ENCODE data around the gene TCEAL3.
"Not testable (repeated sequence)": the region's sequence is repeated elsewhere in the genome, so short reads cannot be mapped to it uniquely, and the experiment has no call there.

The TCEAL3 gene

GRCh38 chrX:103624111-103624510, 16.3 kb downstream of the TCEAL3 start:
- no peak for DNase-seq (ENCODE audit: low read depth in 2 of 2, low spot score in 1 of 2)

GRCh38 chrX:103626855-103627254, 19.1 kb downstream of the TCEAL3 start:
- no peak for DNase-seq (ENCODE audit: low read depth in 2 of 2, low spot score in 1 of 2)

DNA sequence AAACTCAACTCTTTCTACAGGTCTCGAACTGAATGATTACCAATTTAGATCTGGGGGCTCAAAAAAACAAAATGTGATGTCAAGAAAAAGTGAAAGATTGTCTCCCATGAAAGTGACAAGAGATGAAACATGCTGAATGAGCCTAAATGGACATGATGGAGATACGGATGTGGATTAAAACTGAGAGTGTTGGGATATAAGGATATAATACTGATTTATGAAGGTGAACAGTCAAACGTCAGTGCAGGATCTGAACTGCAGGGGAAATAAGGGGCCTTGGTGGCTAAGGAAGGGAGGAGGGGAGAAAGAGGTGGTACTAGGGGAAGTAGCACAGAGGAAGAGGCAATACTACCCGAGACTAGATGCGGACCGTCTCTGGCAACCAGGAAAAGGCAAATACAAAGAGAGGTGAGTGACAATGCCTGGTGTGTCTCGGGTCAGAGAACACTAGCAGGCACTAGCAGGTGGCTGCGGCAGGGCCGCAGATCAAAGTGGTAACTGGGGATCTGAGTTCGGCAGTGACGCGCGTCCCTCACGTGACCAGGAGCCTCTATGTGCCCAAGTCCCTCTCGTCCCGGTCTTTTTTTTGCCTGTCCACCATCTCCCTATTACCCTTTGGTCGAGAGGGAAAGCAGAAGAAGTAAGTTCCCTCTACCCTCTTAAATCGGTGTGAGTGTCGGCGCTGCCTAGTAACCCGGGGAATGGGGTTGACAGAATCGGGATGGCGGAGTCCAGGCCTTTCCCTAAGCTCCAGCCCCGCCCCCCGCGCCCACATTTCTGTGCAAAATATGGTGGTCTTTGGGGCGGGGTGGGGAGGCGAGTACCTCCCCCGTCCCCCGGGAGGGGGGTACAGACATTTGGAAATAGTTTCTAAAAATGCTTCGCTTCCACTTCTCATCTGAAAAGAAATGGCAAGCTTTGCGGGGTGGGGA, 20.9 kb downstream of the TCEAL3 start, which contains the start of gene TCEAL1:
TCEAL1 (plus strand) TSS at position 590 of the 932 bp plus-strand sequence. CDS start 942 bp downstream, outside the sequence.
- no peak for DNase-seq (ENCODE audit: low read depth in 2 of 2, low spot score in 1 of 2)

DNA sequence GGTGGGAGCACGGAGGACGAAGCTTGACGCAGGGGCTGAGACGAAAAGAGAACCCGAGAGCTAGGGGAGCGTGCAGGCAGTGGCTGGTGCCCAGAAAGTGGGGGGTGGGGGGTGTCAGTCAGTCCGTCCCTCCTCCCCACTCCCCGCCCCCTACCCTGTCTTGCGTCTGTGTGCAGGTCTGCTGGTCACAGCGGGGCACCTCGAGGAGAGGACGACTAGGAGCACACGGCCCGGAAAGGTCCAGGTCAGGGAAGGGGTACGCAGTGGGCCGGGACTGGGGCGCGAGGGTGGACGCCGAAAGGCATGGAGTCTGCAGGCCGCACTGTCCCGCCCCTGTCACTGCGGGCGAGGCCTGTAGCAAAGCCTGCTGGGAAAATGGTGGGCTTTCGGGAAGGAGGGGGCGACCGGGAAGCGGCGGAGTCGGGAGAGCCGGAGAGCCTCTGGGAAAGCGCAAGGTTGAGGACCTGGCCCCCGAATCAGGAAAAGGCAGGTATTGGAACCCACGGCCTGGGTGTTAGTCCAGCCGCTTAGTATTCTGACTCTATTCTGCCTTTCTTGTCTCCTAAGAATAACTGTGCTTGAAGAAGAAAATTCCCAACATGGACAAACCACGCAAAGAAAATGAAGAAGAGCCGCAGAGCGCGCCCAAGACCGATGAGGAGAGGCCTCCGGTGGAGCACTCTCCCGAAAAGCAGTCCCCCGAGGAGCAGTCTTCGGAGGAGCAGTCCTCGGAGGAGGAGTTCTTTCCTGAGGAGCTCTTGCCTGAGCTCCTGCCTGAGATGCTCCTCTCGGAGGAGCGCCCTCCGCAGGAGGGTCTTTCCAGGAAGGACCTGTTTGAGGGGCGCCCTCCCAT, 21.8 kb downstream of the TCEAL3 start:
- DNase-seq (ENCODE audit: low read depth in 2 of 2, low spot score in 1 of 2), result no peak

DNA sequence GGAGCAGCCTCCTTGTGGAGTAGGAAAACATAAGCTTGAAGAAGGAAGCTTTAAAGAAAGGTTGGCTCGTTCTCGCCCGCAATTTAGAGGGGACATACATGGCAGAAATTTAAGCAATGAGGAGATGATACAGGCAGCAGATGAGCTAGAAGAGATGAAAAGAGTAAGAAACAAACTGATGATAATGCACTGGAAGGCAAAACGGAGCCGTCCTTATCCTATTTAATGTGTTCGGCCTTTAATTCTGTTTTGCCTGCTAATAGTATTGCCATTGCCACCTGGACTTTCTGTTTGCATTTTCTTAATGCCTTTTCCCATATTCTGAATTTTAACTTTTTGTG, 22.4 kb downstream of the TCEAL3 start:
- no peak for DNase-seq (ENCODE audit: low read depth in 2 of 2, low spot score in 1 of 2)

DNA sequence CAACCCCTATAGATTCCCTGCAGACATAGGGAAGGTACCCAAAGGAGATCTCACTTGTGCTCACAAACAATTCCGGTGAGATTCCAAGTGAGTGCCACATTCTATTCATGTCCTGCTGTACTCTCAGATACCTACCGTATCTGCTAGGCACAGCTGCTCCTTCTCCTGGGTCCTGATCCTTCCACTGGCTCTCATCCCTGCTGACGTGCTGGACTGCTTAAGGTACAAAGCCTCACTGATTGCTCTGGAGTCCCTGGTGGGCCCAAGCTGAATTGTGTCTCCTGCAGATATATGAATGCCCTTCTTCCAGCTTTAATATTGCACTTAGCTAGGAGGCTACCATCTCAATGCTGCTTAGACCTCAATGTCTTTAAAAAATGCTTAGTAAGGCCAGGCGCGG, 23.4 kb downstream of the TCEAL3 start:
- no peak for DNase-seq (ENCODE audit: low read depth in 2 of 2, low spot score in 1 of 2)

DNA sequence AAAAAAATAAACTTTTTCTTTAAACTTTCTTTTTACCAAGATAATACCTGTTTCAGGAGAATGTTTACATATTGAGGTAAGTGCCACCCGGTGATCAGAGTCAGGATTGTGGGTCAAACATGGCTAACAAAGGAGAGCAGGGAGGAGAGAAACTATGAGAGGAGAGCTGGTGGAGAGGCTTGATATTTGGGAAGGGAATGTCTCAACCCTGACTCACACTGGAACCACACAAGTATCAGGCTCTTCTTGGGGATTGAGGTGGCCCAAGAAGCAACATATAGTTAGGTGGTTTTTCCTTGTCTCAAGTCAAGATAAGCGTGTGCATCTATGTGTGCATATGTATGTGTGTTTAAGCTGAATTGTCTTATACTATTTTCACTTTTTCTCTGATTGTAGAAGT, 27.7 kb downstream of the TCEAL3 start:
- DNase-seq (ENCODE audit: low read depth in 2 of 2, low spot score in 1 of 2), result no peak

DNA sequence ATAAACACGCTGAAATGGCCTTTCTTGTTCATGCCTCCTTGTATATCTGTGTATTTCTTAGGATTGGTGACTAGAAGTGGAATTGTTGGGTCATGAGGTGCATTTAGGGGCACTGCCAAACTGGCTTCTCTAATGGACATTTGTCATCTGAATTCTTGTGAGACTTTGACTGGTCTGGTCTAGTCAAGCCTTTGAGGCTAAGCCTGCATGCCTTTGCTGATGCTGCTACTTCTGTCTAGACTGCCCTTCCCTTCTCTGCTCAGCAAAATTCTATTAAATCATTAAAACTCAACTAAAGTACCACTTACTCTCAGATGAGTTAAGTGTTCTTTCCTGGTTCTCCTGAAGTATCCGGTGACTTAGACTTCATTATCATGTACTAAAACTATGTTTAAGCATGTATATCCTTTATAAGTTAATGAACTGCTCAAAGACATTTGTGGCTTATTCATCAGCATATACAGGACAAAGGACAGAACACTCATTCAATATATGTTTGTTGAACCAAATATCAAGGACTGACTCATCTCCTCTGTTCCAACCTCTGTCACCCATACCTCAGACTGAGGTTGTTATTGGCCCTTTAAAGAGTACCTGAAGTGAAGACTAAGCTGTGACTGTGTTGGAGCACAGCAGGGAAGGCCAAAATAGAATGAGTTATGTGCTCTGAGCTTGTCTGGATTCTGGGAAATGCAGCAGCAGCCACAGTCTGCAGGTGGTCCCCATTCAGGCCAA, 30.0 kb downstream of the TCEAL3 start:
- no peak for DNase-seq (ENCODE audit: low read depth in 2 of 2, low spot score in 1 of 2)

DNA sequence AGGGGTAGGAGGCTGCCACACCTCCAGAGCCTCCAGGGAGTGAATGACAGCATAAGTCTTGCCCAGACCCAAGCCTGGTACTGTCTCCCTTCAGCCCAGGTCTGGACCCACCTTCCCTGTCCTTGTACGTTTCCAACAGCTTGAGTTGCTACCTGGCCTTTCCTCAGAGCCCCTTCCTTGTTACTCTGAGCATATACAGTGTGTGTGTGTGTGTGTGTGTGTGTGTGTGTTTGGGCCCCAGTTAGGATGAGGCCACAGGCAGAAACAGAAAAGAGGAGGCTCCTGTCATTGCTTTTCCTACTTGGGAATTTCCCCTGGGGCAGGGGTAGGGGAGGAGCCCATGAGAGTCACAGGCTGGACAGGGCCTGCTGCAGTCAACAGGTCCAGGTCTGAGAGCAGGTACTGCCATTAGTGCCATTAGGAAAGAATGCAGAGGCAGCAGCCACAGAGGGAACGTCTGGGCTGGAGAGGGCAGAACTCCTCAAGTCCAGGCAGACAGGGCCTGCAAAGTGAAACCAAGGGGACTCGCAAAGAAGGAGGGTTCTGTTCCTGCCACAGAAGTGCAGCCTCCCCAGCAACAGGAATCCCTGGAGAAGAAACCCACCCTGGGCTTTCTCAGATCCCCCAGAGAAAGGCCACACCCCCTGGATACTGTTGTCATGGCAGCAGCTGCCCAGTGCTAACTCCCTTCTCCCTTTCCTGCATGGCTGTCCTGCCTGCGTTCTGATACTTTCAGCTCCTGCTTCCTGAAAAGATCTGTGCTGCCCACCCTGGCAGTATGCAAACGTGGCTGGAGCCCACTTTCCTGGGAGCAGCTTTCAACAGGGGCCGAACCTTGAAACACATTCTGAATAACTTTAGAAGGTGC, 30.9 kb downstream of the TCEAL3 start:
- not testable (repeated sequence) for DNase-seq (ENCODE audit: low read depth in 2 of 2, low spot score in 1 of 2)

GRCh38 chrX:103640401-103641155, 32.8 kb downstream of the TCEAL3 start:
- DNase-seq (ENCODE audit: low read depth in 2 of 2, low spot score in 1 of 2), result no peak

- DNase-seq (ENCODE audit: low read depth in 2 of 2, low spot score in 1 of 2), result no peak
Observed at GRCh38 chrX:103644125-103644524, 36.4 kb downstream of the TCEAL3 start.

DNA sequence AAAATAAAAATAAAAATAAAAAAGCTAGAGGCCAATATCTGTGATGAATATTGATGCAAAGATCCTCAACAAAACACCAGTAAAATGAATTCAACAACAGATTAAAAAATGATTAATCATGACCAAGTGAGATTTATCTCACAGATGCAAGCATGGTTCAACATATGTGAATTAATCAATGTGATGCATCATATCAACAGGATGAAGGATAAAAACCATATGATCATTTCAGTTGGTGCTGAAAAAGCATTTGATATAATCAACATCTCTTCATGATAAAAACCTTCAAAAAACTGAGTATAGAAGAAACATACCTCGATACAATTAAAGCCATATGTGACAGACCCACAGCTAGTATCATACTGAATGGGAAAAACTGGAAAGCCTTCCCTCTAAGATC, 39.9 kb downstream of the TCEAL3 start:
- no peak for DNase-seq (ENCODE audit: low read depth in 2 of 2, low spot score in 1 of 2)

DNA sequence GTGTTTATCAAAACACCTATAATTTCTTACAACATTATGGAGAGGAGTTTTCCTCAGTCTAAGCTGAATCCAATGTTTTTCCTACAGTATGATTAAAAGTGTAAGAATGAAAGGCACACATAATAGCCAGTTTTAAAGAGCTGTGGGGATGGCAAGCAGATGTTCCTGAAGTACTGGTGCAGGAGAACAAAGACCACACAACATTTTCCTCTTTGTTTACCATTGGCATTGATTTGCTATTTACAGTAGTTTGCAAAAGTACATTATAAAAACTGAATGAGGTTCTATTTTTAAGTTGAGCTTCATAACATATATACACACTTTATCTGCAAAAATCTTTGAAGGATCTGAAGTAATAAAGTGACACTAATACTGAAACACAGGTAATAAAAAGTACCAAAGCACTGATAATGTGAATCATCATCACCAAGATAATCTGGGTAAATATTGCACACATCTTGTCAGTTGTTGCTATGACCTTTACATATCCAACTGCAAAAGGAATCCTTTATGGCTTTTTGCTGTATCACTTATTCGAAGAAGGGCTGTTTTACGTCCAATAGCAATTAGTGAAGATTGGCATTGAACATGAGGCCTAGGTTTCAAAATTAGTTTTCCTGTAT, 43.5 kb downstream of the TCEAL3 start:
- DNase-seq (ENCODE audit: low read depth in 2 of 2, low spot score in 1 of 2), result no peak

- DNase-seq (ENCODE audit: low read depth in 2 of 2, low spot score in 1 of 2), result not testable (repeated sequence)
Observed at GRCh38 chrX:103655230-103656000, 47.7 kb downstream of the TCEAL3 start.

DNA sequence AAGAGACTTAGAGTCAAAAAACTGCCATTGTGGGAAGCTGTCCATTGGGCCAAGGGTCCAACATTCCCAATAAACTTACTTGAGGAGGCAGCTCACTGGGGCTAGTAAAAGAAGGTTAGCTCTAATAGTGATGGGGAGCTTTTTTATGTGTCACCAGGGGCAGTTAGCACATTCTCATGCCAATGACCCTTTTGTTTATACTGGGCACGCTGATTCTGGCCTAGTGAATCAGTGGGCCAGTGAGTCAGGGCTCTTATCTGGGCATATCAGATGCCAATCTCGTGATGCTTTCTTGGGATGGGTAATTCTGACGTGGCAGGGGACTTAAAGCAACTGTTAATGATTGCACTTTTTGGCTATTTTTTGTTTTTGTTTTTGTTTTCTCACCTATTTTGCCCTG, 48.9 kb downstream of the TCEAL3 start:
- DNase-seq (ENCODE audit: low read depth in 2 of 2, low spot score in 1 of 2), result no peak

- DNase-seq (ENCODE audit: low read depth in 2 of 2, low spot score in 1 of 2), result not testable (repeated sequence)
Observed at GRCh38 chrX:103657066-103657465, 49.3 kb downstream of the TCEAL3 start.

- no peak for DNase-seq (ENCODE audit: low read depth in 2 of 2, low spot score in 1 of 2)
Observed at GRCh38 chrX:103658681-103659433, 51.1 kb downstream of the TCEAL3 start.

DNA sequence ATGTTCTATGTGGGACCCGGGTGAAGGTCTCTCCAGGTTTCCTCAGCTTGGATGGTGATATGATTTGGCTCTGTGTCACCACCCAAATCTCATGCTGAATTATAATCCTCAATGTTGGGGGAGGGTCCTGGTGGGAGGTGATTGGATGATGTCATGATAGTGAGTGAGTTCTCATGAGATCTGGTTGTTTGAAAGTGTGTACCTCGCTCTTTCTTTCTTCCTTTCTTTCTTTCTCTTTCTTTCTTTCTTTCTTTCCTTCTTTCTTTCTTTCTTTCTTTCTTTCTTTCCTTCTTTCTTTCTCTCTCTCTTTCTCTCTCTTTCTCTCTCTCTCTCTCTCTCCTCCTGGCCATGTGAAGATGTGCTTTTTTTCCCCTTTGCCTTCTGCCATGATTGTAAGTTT, 51.7 kb downstream of the TCEAL3 start:
- not testable (repeated sequence) for DNase-seq (ENCODE audit: low read depth in 2 of 2, low spot score in 1 of 2)
